Loucy (cell line): ENCODE data around the gene AFAP1L1.

Source experiments
- CTCF ChIP-seq: fragments of 200-600 bp; sonication (generic); conservative IDR thresholded peaks from 2 replicates; pipeline ENCODE4 v1.5.1; 2014; ENCODE audit warnings: mild to moderate bottlenecking, antibody characterized with exemption, low read length
- EZH2phosphoT487 ChIP-seq: fragments of 200-600 bp; IDR thresholded peaks from 2 replicates; pipeline ENCODE4 v1.6.1; 2018; ENCODE audit warnings: antibody characterized with exemption, mild to moderate bottlenecking, moderate library complexity, borderline replicate concordance

GRCh38 chr5:149387982-149388381, 116.3 kb downstream of the AFAP1L1 start:
- TF ChIP-seq CTCF (no peak), EZH2phosphoT487 (no peak)
